ENCODE measurements around the gene UCP3. TPM values are rescaled to one million over a fixed set of nuclear protein-coding genes. Genes with fewer than 3 reads are reported as not detected.

UCP3 gene
- total RNA-seq, 2 donors from 2014 or later, result 1.6 to 2.3 TPM

- H3K27ac ChIP-seq, result no peak overlapping the region
- H3K4me3 ChIP-seq, result no peak overlapping the region
- H3K9me3 ChIP-seq, result no peaks in the 10 kb centered on the region
- DNase-seq, result no peak
- no peaks in the 10 kb centered on the region for H3K36me3 ChIP-seq (replicated peaks in 1 of 2; ENCODE audit: insufficient read depth in 1 of 2, low read depth in 2 of 2)
- ATAC-seq, result no peak
- TF ChIP-seq POLR2A (IDR thresholded peaks at IDR 0.05), result no peak
- TF ChIP-seq CTCF (IDR thresholded peaks at IDR 0.05), result no peak
- intact Hi-C loops (cut with DNase I), result no loop called here
- H3K4me1 ChIP-seq, result no peaks in the 10 kb centered on the region
- no peaks in the 10 kb centered on the region for H3K27me3 ChIP-seq
- 88 to 93% methylated on average over 6 of the region's 6 CpGs for WGBS, 2 donors
Measured at GRCh38 chr11:73997120-73997770, 11.6 kb downstream of the UCP3 start.

- 87 to 95% methylated on average over 2 to 4 of the region's 4 CpGs for WGBS, 2 donors
- no peak for DNase-seq
- Histone ChIP-seq H3K9me3 (no peaks in the 10 kb centered on the region), H3K27ac (no peak overlapping the region), H3K36me3 (replicated peaks in 1 of 2; ENCODE audit: insufficient read depth in 1 of 2, low read depth in 2 of 2) (no peaks in the 10 kb centered on the region), H3K4me3 (no peak overlapping the region), H3K27me3 (no peaks in the 10 kb centered on the region), H3K4me1 (no peaks in the 10 kb centered on the region)
- ATAC-seq, result no peak
- TF ChIP-seq CTCF (IDR thresholded peaks at IDR 0.05) (no peak), POLR2A (IDR thresholded peaks at IDR 0.05) (no peak)
- intact Hi-C loops (cut with DNase I), result no loop called here
Measured at GRCh38 chr11:73996161-73996747, 12.6 kb downstream of the UCP3 start.

GRCh38 chr11:73995731-73996130, 13.2 kb downstream of the UCP3 start:
- Histone ChIP-seq H3K36me3 (replicated peaks in 1 of 2; ENCODE audit: insufficient read depth in 1 of 2, low read depth in 2 of 2) (no peaks in the 10 kb centered on the region), H3K27me3 (no peaks in the 10 kb centered on the region), H3K9me3 (no peaks in the 10 kb centered on the region), H3K4me3 (no peak overlapping the region), H3K4me1 (no peaks in the 10 kb centered on the region), H3K27ac (no peak overlapping the region)
- TF ChIP-seq POLR2A (IDR thresholded peaks at IDR 0.05) (no peak), CTCF (IDR thresholded peaks at IDR 0.05) (no peak)
- DNase-seq (no peak), ATAC-seq (no peak)
- intact Hi-C loops (cut with DNase I), result no loop called here
- 58 to 61% methylated on average over 2 of the region's 2 CpGs for WGBS, 2 donors

GRCh38 chr11:73995247-73995646, 13.6 kb downstream of the UCP3 start:
- TF ChIP-seq CTCF (IDR thresholded peaks at IDR 0.05), result no peak
- no peak for TF ChIP-seq POLR2A (IDR thresholded peaks at IDR 0.05)
- intact Hi-C loops (cut with DNase I), result no loop called here
- no peaks in the 10 kb centered on the region for H3K9me3 ChIP-seq
- H3K4me3 ChIP-seq, result no peak overlapping the region
- H3K27ac ChIP-seq, result no peak overlapping the region
- no peaks in the 10 kb centered on the region for H3K36me3 ChIP-seq (replicated peaks in 1 of 2; ENCODE audit: insufficient read depth in 1 of 2, low read depth in 2 of 2)
- no peaks in the 10 kb centered on the region for H3K27me3 ChIP-seq
- 68 to 80% methylated on average over 2 of the region's 2 CpGs for WGBS, 2 donors
- H3K4me1 ChIP-seq, result no peaks in the 10 kb centered on the region
- DNase-seq, result no peak
- ATAC-seq, result no peak
